Measurements from ENCODE around the gene TNNI3K.

The TNNI3K gene

DNA sequence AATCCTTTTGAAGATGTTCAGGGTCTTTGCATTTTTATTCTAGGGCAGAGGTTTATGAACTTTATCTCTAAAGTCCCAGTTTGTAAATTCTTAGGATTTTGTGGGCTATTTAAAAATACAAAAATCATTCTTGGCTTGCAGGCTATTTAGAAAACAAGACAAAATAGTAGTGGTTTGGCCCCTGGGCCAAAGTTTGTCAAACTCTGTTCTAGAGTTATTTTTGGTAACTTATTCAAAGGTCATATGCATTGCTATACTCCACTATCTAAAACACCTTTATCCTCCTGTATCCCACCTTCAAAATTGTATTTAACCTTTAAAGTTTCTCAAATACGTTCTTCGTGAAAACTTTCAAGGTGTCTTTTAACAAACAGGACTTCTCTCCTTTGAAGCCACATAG, 352.7 kb downstream of the TNNI3K start:
- DNase-seq: no peak

DNA sequence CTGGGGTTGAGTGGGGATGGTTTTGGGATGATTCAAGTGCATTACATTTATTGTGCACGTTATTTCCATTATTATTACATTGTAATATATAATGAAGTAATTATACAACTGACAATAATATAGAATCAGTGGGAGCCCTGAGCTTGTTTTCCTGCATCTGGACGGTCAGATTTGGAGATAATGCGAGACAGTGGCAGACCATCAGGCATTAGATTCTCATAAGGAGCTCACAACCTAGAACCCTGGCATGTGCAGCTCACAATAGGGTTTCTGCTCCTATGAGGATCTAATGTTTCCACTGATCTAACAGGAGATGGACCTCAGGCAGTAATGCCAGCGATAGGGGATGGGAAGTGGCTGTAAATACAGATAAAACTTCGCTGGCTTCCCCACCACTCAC, 355.1 kb downstream of the TNNI3K start:
- DNase-seq: no peak

DNA sequence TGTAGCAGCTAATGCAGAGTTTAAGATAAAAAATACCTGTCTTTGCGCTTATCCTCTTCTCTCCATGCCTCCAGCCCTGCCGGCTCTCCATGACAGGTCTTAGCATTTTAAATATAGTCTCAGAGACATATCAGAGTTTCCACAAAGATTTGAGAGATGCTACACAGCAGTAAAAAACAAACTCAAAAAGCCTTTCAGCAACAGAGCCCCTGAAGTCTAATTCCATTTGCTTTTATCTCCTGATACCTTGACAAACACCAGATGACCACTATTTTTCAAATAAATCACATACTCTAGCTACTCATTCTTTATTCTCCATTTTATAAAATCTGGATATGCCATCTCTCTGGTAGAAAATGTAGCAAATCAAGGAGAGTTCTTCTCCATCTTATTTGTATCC, 356.8 kb downstream of the TNNI3K start:
- no peak for DNase-seq

DNA sequence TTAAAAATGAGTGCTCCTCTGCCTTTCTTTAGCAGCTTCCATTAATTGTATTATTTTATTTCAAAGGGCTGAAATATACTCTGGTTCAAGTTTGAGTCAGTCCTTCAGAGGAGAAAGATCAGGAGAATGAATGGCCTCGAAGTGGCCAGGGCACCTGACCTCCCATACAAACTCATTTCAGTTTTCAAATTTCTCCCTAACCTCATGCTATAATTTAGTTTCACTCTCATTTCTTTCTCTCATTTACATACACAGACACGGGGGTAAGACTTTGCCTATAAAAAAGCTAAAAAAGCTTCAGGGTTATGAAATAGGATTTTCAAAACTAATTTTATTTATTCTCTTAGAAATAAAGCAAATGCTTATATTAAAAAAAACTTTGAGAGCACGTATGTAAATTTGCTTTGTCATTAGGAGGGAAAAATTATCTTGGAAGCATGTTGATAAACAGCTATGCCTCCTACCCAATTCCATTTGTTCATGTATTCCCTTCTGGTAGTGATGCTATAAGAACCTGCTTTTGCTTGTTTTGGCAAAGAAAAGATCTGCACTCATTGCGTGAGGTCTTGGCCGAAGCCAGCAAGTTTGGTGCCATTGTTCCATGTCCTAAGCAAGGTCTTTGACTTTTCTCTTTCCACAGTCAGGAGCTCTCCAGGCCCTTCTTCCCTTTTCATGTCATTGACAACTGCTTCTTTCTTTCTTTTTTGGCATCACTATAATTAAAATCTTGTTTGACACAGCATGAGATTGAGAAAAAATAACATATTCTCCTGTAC, 357.6 kb downstream of the TNNI3K start:
- DNase-seq: no peak

Measured in right forelimb (tissue), 1 donor.